OCI-LY7 (cell line): ENCODE data around the gene CHMP4A. TPM values are rescaled to one million over a fixed set of nuclear protein-coding genes. Genes with fewer than 3 reads are reported as not detected.

Experiments used
- BruUV-seq: library from RNA; stranded (reverse); fragments of 400-500 nt; replicated peaks from 2 replicates; lab custom pipeline; 2021; lab: Mats Ljungman, UMichigan
- CTCF ChIA-PET: fragments of 300-600 bp; sonication (Branson Sonifier 250); formaldehyde crosslinking; loops from one replicate; lab custom pipeline; 2022; ENCODE audit warnings: antibody characterized with exemption; ENCODE audit not compliant: unreplicated experiment; lab: Charles Lee
- POLR2A ChIA-PET: fragments of 300-600 bp; sonication (Branson Sonifier 250); formaldehyde crosslinking; loops from one replicate; lab custom pipeline; 2022; ENCODE audit warnings: antibody characterized with exemption; lab: Charles Lee
- DNase-seq: peaks from one replicate; pipeline ENCODE4 v3.0.0-alpha.2; 2015; ENCODE audit warnings: low spot score
- H2AFZ ChIP-seq: fragments of 200-600 bp; sonication (generic), shearing (Covaris generic); 2 replicates; pipeline ENCODE4 v1.6.1; 2014; ENCODE audit warnings: mild to moderate bottlenecking, antibody characterized with exemption, low read length, moderate library complexity
- H3K27ac ChIP-seq: fragments of 200-600 bp; sonication (generic); 2 replicates; pipeline ENCODE4 v1.5.1; 2014; ENCODE audit warnings: mixed run types, low read depth, mild to moderate bottlenecking, moderate library complexity, low read length, inconsistent platforms; ENCODE audit not compliant: poor library complexity, severe bottlenecking
- H3K36me3 ChIP-seq: fragments of 200-600 bp; sonication (generic); 2 replicates; pipeline ENCODE4 v1.6.1; 2014; ENCODE audit warnings: mild to moderate bottlenecking, antibody characterized with exemption, low read length, moderate library complexity, mixed read lengths; ENCODE audit not compliant: insufficient read depth
- H3K4me1 ChIP-seq: fragments of 200-600 bp; sonication (generic); 2 replicates; pipeline ENCODE4 v1.5.1; 2014; ENCODE audit warnings: mild to moderate bottlenecking, low read length; ENCODE audit not compliant: insufficient read depth, poor library complexity, severe bottlenecking
- H3K4me2 ChIP-seq: fragments of 200-600 bp; sonication (generic); 2 replicates; pipeline ENCODE4 v1.6.1; 2014; ENCODE audit warnings: mild to moderate bottlenecking, low read length
- H3K4me3 ChIP-seq: fragments of 200-600 bp; sonication (generic); 2 replicates; pipeline ENCODE4 v1.5.1; 2014; ENCODE audit warnings: mild to moderate bottlenecking, low read depth, low read length; ENCODE audit not compliant: poor library complexity, severe bottlenecking
- H3K79me2 ChIP-seq: fragments of 200-600 bp; sonication (generic); 2 replicates; pipeline ENCODE4 v1.6.1; 2016; ENCODE audit warnings: low read depth, mild to moderate bottlenecking, low read length, moderate library complexity, mixed read lengths; ENCODE audit not compliant: insufficient read depth
- H3K9me2 ChIP-seq: fragments of 200-600 bp; sonication (generic); 2 replicates; pipeline ENCODE4 v1.6.1; 2016; ENCODE audit warnings: mild to moderate bottlenecking, low read length, mixed read lengths; ENCODE audit not compliant: insufficient read depth
- H3K9me3 ChIP-seq: fragments of 200-600 bp; sonication (generic); 2 replicates; pipeline ENCODE4 v1.6.1; 2014; ENCODE audit warnings: mild to moderate bottlenecking, mixed run types, low read length, mixed read lengths
- H4K20me1 ChIP-seq: fragments of 200-600 bp; sonication (generic); 2 replicates; pipeline ENCODE4 v1.6.1; 2014; ENCODE audit warnings: mild to moderate bottlenecking, antibody characterized with exemption, low read length, moderate library complexity, mixed read lengths; ENCODE audit not compliant: insufficient read depth
- EZH2phosphoT487 ChIP-seq: fragments of 200-600 bp; sonication (generic); IDR thresholded peaks from 2 replicates; pipeline ENCODE4 v1.6.1; 2018; ENCODE audit warnings: low read depth, borderline replicate concordance, mild to moderate bottlenecking, mixed run types, antibody characterized with exemption, low read length, moderate library complexity, mixed read lengths
- intact Hi-C: fragments of 100-400 bp; cut with micrococcal nuclease; formaldehyde crosslinking; loops from one replicate; pipeline ENCODE4 v1.10.0; 2022; ENCODE audit not compliant: unreplicated experiment
- total RNA-seq, 2 experiments: library from RNA; depleted of rRNA in 1 of 2; stranded (reverse); fragments of >200 nt in 1 of 2; shearing (Covaris generic) in 1 of 2; gene quantifications; 2 replicates each; pipeline ENCODE4 v1.2.3, GENCODE V29; 2014 to 2022
- TF ChIP-seq, protein P1 (sequence below): fragments of 200-600 bp; sonication (generic); conservative IDR thresholded peaks from 2 replicates; pipeline ENCODE4 v1.5.1; 2014; ENCODE audit warnings: mild to moderate bottlenecking, antibody characterized with exemption, low read length, moderate library complexity, mixed read lengths

Gene CHMP4A
- total RNA-seq, 2 experiments from 2014 or later: 48.5 to 72.9 TPM

DNA sequence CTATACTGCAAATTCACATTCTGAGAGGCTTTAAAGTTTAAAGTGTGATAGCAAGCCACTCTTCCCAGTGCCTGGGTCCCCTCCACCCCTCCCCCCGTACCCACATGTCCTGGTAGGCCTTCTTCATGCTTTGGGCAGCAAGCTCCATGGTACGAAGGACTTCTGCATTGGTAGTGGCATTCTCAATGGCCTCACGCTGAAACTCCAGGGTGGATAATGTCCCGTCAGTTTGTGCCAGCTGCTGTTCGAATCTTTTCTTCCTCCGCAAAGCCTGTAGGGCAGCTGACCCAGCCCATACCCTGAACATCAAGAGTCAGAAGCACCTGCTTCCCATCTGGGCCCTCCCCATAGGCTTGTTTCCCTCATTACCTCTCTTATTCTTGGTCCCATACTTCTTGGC, 2.0 kb downstream of the CHMP4A start:
- H3K4me2 ChIP-seq: 0 out of 2 replicates have a peak overlapping the region, but pooled peaks have one; percentile 17
- no peak overlapping the region for H3K27ac ChIP-seq

DNA sequence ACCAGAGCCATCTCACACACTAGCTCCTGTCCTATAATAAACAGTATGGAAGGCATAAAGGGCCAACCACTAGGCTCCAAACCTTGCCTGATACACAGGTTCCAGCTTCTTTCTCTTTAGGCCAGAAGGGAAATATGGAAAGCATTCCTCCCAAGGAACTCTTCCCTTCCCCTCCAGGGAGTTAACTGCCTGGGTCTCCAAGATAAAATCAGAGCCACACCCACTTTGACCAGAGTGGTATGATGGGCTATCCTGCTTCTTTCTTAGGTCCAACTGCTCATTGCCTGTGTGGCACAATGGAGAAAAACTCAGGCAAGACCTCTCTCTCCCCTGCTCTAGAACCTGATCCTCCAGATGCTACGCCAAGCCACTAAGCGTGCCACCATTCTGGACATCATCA, 5.7 kb downstream of the CHMP4A start:
- H3K4me2 ChIP-seq: no peak overlapping the region
- ChIA-PET CTCF (no interaction called here), POLR2A (interaction anchor here (0.7 kb wide), 1 partner anchor 39 kb away, joined by 3 read pairs; no protein-coding TSS in a partner anchor)
- peaks cover 11% of the 10 kb centered on the region for H3K4me1 ChIP-seq
- no peak overlapping the region for H3K27ac ChIP-seq
- H2AFZ ChIP-seq: no peak overlapping the region
- H3K9me2 ChIP-seq: no peaks in the 10 kb centered on the region
- peaks cover 90% of the 10 kb centered on the region for H3K36me3 ChIP-seq
- no TSS peak for BruUV-seq
- peaks cover 14% of the 10 kb centered on the region for H3K79me2 ChIP-seq
- H3K4me3 ChIP-seq: no peak overlapping the region
- H4K20me1 ChIP-seq: no peaks in the 10 kb centered on the region
- peaks cover 4% of the 10 kb centered on the region; the same call in 1 of the 2 replicates for H3K9me3 ChIP-seq
- no peak for DNase-seq
- TF ChIP-seq, protein P1, sequence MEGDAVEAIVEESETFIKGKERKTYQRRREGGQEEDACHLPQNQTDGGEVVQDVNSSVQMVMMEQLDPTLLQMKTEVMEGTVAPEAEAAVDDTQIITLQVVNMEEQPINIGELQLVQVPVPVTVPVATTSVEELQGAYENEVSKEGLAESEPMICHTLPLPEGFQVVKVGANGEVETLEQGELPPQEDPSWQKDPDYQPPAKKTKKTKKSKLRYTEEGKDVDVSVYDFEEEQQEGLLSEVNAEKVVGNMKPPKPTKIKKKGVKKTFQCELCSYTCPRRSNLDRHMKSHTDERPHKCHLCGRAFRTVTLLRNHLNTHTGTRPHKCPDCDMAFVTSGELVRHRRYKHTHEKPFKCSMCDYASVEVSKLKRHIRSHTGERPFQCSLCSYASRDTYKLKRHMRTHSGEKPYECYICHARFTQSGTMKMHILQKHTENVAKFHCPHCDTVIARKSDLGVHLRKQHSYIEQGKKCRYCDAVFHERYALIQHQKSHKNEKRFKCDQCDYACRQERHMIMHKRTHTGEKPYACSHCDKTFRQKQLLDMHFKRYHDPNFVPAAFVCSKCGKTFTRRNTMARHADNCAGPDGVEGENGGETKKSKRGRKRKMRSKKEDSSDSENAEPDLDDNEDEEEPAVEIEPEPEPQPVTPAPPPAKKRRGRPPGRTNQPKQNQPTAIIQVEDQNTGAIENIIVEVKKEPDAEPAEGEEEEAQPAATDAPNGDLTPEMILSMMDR: no peak
- TF ChIP-seq EZH2phosphoT487: no peak
- intact Hi-C loops: no loop called here

More for the DNA sequence above, 2.0 kb downstream of the CHMP4A start:
- Histone ChIP-seq H3K36me3 (peaks cover 56% of the 10 kb centered on the region), H3K4me1 (peaks cover 29% of the 10 kb centered on the region), H3K4me3 (no peak overlapping the region), H3K9me3 (no peaks in the 10 kb centered on the region), H4K20me1 (no peaks in the 10 kb centered on the region), H3K79me2 (peaks cover 27% of the 10 kb centered on the region), H2AFZ (no peak overlapping the region), H3K9me2 (no peaks in the 10 kb centered on the region)
- BruUV-seq: no TSS peak
- no peak for TF ChIP-seq EZH2phosphoT487
- TF ChIP-seq, protein P1: no peak
- DNase-seq: no peak
- POLR2A ChIA-PET: interaction anchor here (0.6 to 1.2 kb wide), 3 partner anchors 8 to 26 kb away, joined by 3 to 4 read pairs (median 3); no protein-coding TSS in a partner anchor
- intact Hi-C loops: no loop called here
- CTCF ChIA-PET: interaction anchor here (0.9 kb wide), 1 partner anchor 16 kb away, joined by 4 read pairs; the partner anchor contains the start of gene TM9SF1

DNA sequence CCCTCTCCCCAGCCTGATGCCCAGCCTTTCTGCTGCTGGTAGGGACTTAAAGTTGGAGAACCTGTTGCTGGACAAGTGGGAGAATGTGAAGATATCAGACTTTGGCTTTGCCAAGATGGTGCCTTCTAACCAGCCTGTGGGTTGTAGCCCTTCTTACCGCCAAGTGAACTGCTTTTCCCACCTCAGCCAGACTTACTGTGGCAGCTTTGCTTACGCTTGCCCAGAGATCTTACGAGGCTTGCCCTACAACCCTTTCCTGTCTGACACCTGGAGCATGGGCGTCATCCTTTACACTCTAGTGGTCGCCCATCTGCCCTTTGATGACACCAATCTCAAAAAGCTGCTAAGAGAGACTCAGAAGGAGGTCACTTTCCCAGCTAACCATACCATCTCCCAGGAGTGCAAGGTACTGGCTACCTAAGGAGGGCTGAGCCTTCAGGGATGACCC, 6.2 kb downstream of the CHMP4A start:
- Histone ChIP-seq H3K4me1 (peaks cover 7% of the 10 kb centered on the region), H3K79me2 (peaks cover 9% of the 10 kb centered on the region; the same call in 1 of the 2 replicates), H2AFZ (no peak overlapping the region), H4K20me1 (no peaks in the 10 kb centered on the region), H3K9me3 (peaks cover 4% of the 10 kb centered on the region; the same call in 1 of the 2 replicates), H3K4me3 (no peak overlapping the region), H3K36me3 (peaks cover 95% of the 10 kb centered on the region), H3K9me2 (no peaks in the 10 kb centered on the region), H3K27ac (no peak overlapping the region), H3K4me2 (no peak overlapping the region)
- BruUV-seq: no TSS peak
- intact Hi-C loops: no loop called here
- POLR2A ChIA-PET: interaction anchor here (0.7 kb wide), 1 partner anchor 39 kb away, joined by 3 read pairs; no protein-coding TSS in a partner anchor
- DNase-seq: peak; percentile 24
- TF ChIP-seq, protein P1: no peak
- no peak for TF ChIP-seq EZH2phosphoT487
- CTCF ChIA-PET: no interaction called here
